NCI-H1417 treated with DMSO at 0.1 percent for 48 hours (cell line): ENCODE measurements around the gene EFEMP2.
A peak's percentile ranks its signal among the peaks of the same experiment; 100 is the strongest.
"Not testable (repeated sequence)": the region's sequence is repeated elsewhere in the genome, so short reads cannot be mapped to it uniquely, and the experiment has no call there.

Source experiments
- DNase-seq: peaks from one replicate; lab custom pipeline; 2025; lab: John Stamatoyannopoulos, UW

EFEMP2 gene

DNA sequence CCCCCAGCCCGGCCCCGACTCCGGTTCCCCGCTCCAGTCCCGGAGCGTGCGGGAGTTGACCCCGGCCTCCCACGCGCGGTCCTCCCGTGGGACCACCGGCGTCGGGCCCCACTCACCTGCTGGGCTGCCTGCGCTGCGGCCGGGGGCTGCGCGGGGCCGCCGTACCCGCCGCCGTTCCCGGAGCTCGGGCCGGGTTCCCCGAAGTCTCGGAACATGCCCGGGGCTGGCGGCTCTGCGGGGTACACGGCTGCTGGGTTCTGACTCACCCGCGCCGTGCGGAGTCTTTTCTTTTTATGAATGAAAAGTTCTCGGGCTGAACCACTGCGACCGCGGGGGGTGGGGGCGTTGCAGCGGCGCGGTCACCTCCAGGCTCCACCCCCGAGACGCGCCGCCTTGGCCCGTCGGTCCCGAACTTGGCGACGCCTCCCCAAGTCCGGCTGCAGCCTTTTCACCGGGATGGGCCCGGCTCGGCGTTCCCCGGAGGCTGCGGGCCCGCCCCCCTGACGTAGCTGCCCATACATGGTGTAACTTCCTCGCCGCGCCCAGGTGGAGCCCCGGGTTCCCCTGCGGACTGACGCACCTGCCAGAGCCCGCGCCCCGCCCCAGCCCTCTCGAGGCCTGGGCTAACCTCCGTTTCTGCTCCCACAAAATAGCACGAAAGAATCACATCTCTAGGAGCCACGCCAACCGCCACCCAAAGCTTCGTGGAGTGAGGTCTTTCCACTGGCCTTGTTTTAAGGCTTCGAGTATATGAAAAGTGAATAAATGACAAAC lies 27.7 kb upstream of the EFEMP2 start, which contains the start of gene FOSL1:
Gene FOSL1, minus strand, starts transcription at position 264 of the 774 bp plus-strand sequence. Its CDS starts 49 bp downstream, at position 215.
- peak; percentile 31 for DNase-seq

DNA sequence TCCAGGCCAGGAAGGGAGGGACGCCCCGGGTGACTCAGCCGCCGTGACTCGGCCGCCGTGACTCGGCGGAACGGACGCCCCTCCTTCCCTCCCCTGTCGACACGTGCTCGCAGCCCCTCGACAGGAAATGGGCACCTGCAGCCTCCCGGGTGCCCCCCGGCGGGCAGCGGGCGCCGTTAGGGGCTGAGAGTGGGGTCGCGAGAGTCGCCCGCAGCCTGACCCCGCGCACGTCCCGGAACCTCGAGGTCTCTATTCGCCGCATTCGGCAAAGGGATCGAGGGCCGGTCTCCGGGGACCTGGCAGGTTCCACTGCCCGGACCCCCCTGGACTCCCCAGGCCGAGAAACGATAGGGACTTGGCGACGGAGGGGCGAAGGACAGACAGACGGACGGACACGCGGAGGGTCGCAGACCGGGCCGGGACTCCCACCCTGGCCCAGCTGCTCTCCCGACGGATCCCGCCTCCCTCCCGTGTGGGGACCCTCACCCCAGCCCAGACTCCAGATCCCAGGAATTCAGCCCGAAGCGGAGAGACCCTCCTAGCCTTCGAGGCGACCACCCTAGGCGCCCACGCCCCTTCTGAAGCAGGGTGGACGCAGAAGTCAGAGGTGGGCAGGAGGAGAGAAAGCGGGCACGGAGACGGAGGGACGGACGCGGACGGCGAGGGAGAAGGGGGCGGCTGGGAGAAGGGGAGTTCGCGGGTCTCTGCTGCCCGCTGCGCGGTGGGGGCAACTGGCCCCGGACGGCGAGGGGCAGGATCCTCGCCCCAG lies 26.9 kb upstream of the EFEMP2 start:
- no peak for DNase-seq

DNA sequence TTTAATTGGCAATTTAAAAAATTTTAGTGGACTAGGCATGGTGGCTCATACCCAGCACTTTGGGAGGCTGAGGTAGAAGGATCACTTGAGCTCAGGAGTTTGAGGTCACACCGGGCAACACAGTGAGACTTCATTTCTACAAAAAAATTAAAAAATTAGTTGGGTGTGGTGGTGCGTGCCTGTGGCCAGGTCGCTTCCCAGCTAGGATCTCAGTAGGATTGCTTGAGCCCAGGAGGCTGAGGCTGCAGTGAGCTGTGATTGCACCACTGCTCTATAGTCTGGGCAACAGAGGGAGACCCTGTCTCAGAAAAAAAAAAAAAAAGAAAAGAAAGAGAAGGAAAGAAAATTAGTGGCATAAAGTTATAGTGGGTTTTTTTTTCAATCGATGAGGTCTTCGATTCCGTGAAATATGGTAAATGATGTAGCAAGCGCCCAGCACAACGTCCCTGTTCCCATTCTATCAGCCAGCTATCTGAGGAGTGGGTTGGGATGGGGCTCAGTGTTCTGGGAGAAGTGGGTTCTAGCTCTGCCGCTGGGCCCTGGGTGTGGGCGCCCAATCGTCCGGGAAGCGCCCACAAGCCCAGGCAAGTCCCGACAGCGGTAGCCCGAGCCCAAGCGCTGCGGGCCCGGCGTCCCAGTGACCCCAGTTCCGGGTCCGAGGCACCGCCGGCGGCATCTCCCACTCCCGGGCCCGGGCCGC lies 26.2 kb upstream of the EFEMP2 start:
- DNase-seq, result no peak

DNA sequence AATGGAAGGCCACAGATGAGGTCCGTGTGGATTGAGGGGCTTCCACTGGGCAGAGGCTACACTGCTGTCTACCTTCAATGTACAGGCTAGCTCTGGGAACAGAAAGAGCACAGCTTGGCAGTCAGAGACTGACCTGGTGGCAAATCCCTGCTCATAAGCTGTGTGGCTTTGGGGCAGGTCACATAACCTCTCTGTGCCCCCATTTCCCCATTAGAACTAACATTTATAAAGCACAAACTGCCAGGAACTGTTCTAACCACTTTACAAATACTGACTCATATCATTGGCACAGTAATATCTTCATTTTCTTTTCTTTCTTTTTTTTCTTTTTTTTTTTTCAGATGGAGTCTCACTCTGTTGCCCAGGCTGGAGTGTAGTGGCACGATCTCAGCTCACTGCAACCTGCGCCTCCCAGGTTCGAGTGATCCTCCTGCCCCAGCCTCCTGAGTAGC lies 24.4 kb upstream of the EFEMP2 start:
- DNase-seq, result no peak

DNA sequence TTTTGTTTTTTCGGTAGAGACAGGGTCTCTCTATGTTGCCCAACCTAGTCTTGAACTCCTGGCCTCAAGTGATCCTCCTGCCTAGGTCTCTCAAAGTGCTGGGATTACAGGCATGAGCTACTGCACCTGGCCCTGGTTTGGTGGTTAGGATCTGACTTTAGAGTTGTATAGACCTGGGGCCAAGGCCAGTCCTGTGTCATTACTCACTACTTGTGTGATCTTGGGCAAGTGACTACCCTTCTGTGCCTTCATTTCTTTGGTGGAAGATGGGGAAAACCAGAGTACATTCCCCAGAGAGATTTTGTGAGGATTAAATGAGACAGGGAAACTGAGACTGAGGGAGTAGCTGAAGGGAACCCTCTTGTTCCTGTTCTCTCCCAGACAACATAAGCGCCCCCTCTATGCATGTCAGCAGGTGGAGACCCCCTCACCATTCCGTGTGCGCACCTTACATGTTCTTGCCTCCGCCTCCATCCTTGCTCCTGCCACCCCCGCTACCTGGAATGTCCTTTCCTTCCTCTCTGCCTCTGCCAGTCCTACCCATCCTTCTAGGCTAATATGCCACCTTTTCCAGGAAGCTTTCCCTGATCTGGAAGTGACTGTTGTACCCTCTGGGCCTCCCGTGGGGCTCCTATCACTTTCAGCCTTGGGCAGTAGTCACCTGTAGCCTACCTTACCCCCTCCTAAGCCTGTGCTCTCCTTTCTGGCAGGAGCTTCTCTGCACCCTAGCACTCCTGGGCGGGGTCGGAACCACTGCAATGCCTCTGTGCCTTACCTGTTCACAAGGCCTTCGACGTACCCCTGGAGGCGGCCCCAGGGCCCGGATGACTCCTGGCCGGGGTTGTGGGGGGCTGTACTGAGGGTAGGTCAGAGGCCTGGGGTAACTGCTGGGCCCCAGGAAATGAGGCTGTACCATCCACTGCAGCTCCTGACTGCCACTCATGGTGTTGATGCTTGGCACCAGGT lies 23.7 kb upstream of the EFEMP2 start:
- no peak for DNase-seq

DNA sequence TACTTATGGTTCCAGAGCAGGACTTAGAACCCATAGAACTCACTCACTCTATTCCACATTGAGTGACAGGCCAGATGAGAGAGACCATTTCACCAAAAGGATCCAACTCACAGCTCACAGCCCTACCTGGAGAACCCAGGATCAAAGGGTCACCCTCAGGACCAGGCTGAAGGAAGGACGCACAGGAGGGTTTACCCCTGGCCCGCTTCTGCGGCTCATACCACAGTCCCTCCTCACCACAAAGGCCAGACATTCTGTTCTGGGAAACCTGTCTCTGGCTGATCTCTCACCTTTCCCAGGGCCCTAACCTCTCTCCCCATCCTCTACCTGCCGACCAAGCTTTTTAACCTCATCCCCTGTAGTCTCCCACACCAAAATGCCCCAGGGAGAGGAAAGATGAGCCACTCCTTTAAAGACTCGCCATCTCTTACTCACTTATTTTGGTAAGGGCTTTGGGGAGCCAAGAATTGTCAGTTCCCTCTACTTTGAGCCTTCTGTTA lies 22.9 kb upstream of the EFEMP2 start:
- no peak for DNase-seq

DNA sequence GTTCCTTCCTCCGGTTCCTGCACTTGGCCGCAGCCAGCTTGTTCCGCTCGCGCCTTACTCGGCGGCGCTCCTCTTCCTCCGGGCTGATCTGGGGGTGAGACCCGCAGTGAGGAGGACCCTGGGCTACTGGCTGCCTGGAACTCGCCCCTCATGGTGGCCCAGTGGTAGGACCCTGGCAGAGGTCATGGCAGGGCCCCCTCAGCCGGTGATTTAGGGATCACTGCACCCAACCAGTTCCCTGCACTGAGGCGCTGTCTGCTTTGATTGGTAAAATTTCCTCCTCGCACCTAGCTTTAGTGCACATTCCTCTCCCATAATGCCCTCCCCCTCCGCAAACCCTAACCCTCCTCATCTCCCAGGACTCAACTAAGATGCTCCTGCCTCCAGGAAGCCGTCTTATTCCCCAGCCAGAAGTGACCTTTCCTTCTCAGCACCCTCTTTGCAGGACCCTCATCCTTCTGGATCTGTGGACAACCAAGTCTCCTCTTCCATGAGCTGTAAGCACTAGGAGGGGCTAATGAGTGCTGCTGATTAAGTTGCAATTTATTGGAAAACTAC lies 21.5 kb upstream of the EFEMP2 start:
- no peak for DNase-seq

DNA sequence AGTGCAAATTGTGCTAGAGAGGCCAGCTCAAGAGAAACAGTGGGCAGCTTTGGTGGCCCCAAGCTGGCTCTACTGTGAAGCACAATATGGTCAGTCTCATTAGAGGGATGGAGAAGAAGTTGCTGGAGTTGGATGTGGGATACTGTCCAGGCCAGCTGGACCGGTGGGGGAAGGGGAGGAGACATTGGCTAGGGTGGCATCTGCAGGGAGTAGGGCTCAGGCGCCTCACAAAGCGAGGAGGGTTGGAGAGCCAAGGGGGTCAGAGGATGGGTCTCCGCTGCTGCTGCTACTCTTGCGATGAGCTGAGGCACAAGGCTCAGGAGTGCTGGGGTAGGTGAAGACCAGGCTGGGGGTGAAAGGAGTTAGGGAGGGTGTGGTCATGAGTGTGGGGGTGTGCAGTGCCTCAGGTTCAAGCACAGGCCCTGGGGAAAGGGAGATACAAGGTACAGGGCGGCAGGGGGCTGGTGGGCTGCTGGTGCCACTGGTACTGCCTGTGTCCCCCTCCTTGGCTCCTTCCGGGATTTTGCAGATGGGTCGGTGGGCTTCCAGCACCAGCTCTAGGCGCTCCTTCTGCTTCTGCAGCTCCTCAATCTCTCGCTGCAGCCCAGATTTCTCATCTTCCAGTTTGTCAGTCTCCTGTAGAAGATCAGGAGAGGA lies 20.2 kb upstream of the EFEMP2 start:
- DNase-seq, result no peak

DNA sequence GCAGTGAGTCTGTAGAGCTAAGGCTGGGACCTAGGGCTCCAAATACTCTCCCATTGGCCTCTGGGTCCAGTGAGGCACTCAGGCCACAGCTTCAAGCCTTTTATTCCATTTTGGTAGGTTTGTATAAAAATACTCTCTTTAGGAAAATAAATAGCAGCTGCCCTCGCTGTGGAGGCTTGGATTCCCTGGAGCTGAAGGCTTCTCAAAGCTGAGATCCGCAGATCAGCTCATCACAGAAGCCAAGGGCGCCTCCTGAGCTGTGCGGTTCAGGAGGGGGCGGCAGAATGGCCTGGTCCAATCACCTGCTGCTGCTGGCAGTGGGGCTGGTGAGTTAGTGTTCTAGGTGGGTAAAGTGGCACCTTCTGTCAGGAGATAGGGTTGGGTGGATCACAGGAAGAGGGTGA lies 19.5 kb upstream of the EFEMP2 start:
- DNase-seq, result not testable (repeated sequence)

DNA sequence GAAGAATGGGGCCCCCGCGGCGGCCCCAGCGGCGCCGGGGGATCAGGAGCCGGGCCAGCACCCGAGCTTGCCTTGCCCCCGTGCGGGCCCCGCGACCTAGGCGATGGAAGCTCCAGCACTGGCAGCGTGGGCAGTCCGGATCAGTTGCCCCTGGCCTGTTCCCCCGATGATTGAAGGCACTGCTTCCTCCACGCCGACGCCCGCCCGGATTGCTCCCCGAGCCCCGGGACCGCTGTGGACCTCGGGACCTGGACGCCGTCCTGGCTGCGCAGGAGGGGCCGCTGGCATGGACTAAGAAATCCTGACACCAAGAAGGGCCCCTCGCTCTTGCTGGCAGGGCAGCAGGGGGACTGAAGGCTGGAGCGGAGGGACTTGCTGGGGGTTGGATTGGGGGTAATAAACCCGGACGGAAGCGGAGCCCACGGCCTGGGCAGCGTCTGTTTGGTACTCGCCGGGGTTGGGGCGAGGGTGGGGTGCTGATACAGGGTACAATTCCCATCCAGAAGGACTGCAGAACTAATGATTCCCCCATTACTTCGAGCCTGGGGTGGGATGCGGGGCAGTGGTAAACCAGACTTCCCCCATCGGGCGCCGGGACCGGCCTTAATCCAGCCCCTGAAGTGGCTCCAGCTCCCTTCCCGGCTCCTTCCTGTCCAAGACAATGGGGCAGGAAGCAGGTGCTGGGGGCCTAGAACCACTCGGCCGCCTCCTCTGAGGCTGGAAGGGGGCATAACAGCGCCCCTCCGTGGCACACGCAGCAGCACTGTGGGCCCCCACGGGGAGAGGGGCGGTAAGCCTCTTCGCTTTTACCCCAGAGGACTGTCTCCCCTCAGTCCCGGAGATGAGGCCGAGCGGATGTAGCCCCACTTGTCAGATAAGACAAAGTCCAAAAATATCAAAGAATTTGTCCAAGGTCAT lies 18.9 kb upstream of the EFEMP2 start:
- DNase-seq, result no peak

DNA sequence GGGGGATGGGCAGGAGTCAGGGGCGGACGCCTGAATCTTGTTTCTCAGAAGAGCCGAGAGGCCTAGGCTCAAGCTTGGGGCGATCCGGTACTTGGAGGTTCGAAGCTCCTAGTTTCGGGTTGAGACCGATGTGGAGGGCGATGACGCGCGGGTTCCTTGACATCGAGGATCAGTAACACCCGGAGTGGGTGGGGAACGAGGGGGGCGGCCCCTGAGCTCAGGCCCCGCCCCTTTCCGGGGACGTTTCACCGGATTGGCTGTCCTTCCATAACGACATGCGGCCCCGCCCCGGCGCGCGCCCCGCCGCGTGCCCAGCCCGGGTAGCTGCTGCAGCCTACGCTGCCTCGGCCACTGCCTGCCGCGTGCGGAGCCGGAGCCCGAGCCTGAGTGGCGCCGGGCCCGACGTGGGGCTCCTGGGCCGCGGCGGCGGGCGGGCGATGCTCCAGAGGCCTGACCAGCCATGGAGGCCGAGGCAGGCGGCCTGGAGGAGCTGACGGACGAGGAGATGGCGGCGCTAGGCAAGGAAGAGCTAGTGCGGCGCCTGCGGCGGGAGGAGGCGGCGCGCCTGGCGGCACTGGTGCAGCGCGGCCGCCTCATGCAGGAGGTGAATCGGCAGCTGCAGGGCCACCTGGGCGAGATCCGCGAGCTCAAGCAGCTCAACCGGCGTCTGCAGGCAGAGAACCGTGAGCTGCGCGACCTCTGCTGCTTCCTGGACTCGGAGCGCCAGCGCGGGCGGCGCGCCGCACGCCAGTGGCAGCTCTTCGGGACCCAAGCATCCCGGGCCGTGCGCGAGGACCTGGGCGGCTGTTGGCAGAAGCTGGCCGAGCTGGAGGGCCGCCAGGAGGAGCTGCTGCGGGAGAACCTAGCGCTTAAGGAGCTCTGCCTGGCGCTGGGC lies 18.0 kb upstream of the EFEMP2 start, which contains the start of gene CCDC85B:
Gene CCDC85B, plus strand, starts transcription at position 350 of the 895 bp plus-strand sequence. Its CDS starts 111 bp downstream, at position 461.
- peak; percentile 88 for DNase-seq

DNA sequence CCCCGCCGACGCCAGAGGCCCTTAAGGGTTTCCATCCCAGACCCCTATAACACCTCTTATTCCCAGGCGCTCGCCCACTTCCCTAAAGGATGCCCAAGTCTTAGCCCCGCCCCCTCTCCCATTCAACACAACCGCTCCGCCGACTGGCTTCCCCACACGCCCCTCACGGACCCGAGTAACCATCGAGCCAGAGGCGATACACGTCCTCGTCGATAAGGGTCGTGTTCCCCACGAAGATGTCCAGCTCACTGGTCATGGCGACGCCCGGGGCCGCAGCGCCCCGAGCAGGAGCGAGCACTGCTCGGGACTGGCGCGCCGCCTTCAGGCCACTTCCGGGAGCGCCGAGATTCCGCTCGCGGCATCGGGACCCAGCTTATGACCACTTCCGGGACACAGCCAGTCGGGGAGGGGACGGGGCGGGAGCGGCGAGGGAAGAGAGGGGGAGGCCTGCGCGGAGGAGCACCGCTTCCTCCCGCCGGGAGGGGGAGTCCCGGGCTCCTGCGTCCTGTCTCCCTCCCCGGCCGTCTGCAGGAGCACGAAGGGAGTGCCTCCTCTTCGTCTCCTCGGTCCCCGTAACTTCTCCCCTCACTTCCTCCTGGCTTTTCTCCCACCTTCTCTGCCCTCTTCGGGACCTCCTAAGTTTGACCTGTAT lies 15.7 kb upstream of the EFEMP2 start, which contains the start of gene FIBP:
Gene FIBP, minus strand, starts transcription at position 309 of the 652 bp plus-strand sequence. Its CDS starts 53 bp downstream, at position 256.
- DNase-seq, result peak; percentile 70

DNA sequence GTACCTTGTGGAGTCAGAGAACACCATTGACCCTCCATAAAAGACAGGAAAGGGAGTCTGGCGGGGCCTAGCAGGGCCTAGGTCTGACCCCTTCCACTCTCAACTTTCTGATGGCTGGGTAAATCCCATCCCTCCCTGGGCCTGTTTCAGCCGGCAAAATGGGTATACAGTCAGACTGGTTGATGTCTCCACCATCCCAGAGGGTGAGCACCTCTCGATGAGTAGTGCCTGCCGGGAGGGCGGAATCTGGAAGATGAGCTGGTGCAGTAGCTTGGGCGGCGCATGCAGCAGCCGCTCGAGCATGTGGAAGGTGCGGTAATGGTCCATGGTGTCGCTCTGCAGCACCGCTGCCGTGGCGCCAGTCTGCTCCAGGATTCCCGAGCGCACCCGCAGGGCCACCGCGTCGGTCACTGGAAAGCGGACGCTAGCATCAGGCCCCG lies 15.1 kb upstream of the EFEMP2 start:
- no peak for DNase-seq

DNA sequence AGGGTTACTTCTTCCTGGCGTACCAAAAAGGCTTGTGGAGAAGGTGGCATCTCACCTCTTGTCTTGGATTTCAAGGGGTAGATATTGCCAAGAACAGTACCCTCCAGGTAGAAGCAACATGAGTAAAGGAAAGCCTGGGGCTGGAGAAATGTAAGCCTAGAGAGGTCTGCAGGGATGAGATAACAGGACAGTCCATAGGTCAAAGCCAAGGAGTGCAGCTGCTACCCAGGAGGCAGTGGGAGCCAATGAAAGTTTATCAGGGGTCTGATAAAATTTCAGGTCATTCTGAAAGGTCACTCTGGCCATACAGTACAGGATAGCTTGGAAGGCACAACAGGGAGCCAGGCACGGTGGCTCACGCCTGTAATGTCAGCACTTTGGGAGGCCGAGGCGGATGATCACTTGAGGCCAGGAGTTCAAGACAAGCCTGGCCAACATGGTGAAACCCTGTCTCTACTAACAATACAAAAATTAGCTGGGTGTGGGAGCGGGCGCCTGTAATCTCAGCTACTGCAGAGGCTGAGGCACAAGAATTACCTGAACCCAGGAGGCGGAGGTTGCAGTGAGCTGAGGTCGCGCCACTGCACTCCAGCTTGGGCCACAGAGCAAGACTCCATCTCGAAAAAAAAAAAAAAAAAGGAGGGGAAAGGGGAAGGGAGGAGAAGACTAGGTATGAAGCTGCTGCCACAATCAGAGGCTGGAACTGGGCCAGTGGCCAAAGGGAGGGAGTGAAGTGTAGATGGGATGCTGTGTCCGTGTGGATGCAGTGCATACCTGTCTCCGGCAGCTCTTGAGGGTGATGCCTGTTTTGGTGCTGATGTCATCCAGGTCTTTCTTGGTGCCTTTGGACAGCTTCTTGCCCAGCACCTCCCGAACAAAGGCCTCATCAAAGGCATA lies 14.5 kb upstream of the EFEMP2 start:
- DNase-seq, result no peak

DNA sequence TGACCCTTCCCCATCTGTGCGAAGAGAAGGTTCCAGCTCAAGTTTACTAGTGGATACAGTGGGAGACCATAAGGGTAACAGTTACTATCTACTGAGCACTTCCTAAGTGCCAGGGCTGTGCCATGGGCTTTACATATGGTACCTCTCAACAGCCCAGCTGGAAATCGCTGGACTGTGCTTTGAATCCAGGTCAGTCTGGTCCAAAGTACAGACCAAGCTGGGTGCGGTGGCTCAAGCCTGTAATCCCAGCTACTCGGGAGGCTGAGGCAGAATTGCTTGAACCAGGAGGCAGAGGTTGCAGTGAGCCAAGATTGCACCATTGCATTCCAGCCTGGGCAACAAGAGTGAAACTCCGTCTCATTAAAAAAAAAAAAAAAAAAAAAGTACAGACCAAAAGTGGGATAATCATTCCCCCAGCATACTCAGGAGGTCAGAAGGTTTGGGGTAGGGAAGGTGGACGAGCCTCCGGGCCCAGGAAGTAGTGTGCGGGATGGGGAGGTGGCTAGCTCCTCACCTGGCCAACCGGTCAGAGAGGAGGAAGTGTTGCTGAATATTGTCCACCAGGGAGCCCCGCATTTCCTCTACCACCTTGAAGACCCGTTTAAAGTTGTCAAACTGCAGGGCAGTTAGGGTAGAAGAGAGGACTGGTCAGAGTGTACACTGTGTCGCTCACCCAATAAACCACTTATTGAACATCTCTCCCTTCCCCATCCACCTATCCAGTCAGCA lies 13.4 kb upstream of the EFEMP2 start:
- DNase-seq, result no peak

DNA sequence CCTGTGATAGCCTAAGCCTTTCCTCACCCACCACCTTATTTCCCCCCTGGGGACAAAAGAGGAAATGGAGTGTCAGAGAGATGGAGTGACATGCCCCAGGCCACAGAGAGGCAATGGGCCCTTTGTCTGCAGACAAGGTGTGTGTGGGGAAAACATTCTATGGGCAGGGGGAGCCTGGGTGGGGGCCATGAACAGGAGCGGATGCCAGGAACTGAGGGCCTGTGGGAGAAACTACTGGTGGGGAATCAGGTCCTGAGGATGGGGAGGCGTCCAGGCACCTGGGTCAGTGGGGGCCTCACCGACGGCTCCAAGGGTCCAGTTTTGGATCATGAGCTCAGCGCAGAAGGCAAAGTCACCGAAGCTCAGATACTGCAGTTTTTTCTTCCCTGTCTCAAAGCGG lies 12.6 kb upstream of the EFEMP2 start:
- DNase-seq, result no peak
